Esophagus muscularis mucosa (tissue), 4 donors: ENCODE measurements around the gene FMN2. TPM values are rescaled to one million over a fixed set of nuclear protein-coding genes. Genes with fewer than 3 reads are reported as not detected.
"Not testable (repeated sequence)": the region's sequence is repeated elsewhere in the genome, so short reads cannot be mapped to it uniquely, and the experiment has no call there.

Experiments used
- DNase-seq: peaks from one replicate; pipeline ENCODE4 v3.0.0-alpha.2; 2017; ENCODE audit errors: extremely low spot score
- H3K27ac ChIP-seq, 4 donors: fragments of 200-600 bp; sonication (generic); replicated peaks in 1 of 4; 1 replicate in 3 of 4; 2 replicates in 1 of 4; pipeline ENCODE4 v1.5.1; 2016 to 2019; ENCODE audit warnings: mild to moderate bottlenecking in 1 of 4
- H3K27me3 ChIP-seq, 4 donors: fragments of 200-600 bp; sonication (generic); one replicate each; pipeline versions ENCODE4 v1.5.1 to v1.6.0; 2016 to 2019
- H3K36me3 ChIP-seq, 4 donors: fragments of 200-600 bp; sonication (generic); one replicate each; pipeline ENCODE4 v1.5.1; 2016 to 2019
- H3K4me1 ChIP-seq, 4 donors: fragments of 200-600 bp; sonication (generic); one replicate each; pipeline ENCODE4 v1.5.1; 2016 to 2019
- H3K4me3 ChIP-seq, 4 donors: fragments of 200-600 bp; sonication (generic); 1 replicate in 2 of 4; 2 replicates in 2 of 4; pipeline ENCODE4 v1.5.1; 2016 to 2019; ENCODE audit warnings: mild to moderate bottlenecking in 4 of 4, moderate library complexity in 1 of 4
- H3K9me3 ChIP-seq, 4 donors: fragments of 200-600 bp; sonication (generic); 1 replicate in 3 of 4; 2 replicates in 1 of 4; pipeline ENCODE4 v1.5.1; 2016 to 2019
- EP300 ChIP-seq: sonication (generic); formaldehyde crosslinking; IDR thresholded peaks from one replicate; pipeline ENCODE4 v1.6.1; 2017; ENCODE audit warnings: antibody characterized with exemption
- POLR2A ChIP-seq: fragments of 450-650 bp; IDR thresholded peaks from one replicate; pipeline ENCODE4 v1.6.1; 2017; ENCODE audit warnings: antibody characterized with exemption, moderate library complexity, mild to moderate bottlenecking, low read depth
- POLR2AphosphoS5 ChIP-seq, 2 donors: sonication (generic); formaldehyde crosslinking; IDR thresholded peaks; one replicate each; pipeline ENCODE4 v1.6.1; 2017; ENCODE audit warnings: antibody characterized with exemption in 2 of 2
- WGBS: methylation state at CpG from one replicate; pipeline ENCODE4 v1.1.5; 2018; 5-methylcytosine and 5-hydroxymethylcytosine counted together
- intact Hi-C: fragments of 100-400 bp; cut with DNase I; formaldehyde crosslinking; loops from one replicate; pipeline ENCODE4 v1.15.1; 2023
- total RNA-seq, 4 donors: library from RNA; depleted of rRNA; stranded (reverse); fragments of >200 nt; gene quantifications; one replicate each; pipeline versions ENCODE4 v1.1.0 to v1.2.1, GENCODE V29; 2016
- TF ChIP-seq, protein P1 (sequence below), 3 experiments: fragments of 200-600 bp in 2 of 3; fragments of 450-650 bp in 1 of 3; sonication (generic) in 2 of 3; IDR thresholded peaks; one replicate each; pipeline ENCODE4 v1.5.1; 2017 to 2019; ENCODE audit warnings: antibody characterized with exemption in 3 of 3, mild to moderate bottlenecking in 2 of 3, moderate library complexity in 1 of 3

FMN2 gene
- total RNA-seq, 4 donors from 2014 or later, result 0.32 to 2.5 (median 1.4) TPM

DNA sequence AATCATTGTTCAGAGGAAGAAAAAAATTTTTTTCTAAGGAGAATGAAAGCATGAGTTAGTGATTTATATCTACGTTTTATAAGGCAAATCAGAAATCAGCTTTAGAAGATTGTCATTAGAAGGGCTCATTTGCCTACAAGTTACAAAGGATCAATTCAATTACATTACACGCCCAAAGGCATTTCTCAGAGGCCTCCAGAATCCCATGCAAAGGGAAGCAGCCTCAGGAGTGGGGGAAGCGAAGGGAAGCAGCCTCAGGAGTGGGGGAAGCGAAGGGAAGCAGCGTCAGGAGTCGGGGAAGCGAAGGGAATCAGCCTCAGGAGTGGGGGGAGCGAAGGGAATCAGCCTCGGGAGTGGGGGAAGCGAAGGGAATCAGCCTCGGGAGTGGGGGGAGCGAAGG is 314.1 kb downstream of the FMN2 start:
- Histone ChIP-seq H3K4me3 (no peak overlapping the region), H3K36me3 (no peaks in the 10 kb centered on the region), H3K9me3 (no peaks in the 10 kb centered on the region), H3K4me1 (peaks cover 0 to 28% (median 20%) of the 10 kb centered on the region in 4 donors), H3K27me3 (no peaks in the 10 kb centered on the region), H3K27ac (no peak overlapping the region)
- intact Hi-C loops, result no loop called here
- DNase-seq, result no peak
- WGBS, result 89% methylated on average over 12 of the region's 12 CpGs
- no peak for TF ChIP-seq POLR2AphosphoS5 (IDR thresholded peaks at IDR 0.05)

DNA sequence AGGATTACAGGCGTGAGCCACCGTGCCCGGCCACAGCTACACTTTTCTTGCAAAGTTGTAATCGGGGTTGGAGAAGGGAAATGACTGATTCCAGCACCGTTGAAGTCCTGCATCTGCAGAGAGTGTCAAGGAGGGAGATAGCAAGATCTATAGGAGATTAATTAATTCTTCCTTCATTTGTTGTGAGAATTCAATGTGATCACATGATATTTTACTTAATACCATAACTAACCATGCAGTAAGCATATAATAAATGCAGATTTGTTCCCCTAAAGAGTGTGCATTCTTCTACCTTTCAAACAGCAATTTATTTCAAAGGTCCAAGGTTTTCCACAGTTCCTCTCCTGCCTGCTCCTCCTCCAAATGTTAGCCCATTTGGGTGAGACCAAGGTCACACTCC is 315.7 kb downstream of the FMN2 start:
- no peaks in the 10 kb centered on the region for H3K27me3 ChIP-seq
- intact Hi-C loops, result no loop called here
- no peaks in the 10 kb centered on the region for H3K36me3 ChIP-seq
- no peak overlapping the region for H3K27ac ChIP-seq
- 95% methylated on average over 4 of the region's 5 CpGs for WGBS
- no peak overlapping the region for H3K4me3 ChIP-seq
- H3K4me1 ChIP-seq, result peaks cover 0 to 22% (median 18%) of the 10 kb centered on the region in 4 donors
- TF ChIP-seq, protein P1, sequence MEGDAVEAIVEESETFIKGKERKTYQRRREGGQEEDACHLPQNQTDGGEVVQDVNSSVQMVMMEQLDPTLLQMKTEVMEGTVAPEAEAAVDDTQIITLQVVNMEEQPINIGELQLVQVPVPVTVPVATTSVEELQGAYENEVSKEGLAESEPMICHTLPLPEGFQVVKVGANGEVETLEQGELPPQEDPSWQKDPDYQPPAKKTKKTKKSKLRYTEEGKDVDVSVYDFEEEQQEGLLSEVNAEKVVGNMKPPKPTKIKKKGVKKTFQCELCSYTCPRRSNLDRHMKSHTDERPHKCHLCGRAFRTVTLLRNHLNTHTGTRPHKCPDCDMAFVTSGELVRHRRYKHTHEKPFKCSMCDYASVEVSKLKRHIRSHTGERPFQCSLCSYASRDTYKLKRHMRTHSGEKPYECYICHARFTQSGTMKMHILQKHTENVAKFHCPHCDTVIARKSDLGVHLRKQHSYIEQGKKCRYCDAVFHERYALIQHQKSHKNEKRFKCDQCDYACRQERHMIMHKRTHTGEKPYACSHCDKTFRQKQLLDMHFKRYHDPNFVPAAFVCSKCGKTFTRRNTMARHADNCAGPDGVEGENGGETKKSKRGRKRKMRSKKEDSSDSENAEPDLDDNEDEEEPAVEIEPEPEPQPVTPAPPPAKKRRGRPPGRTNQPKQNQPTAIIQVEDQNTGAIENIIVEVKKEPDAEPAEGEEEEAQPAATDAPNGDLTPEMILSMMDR (IDR thresholded peaks at IDR 0.05), result no peak
- TF ChIP-seq POLR2AphosphoS5 (IDR thresholded peaks at IDR 0.05), result no peak
- TF ChIP-seq POLR2A, result no peak
- TF ChIP-seq EP300, result no peak
- no peak for DNase-seq
- no peaks in the 10 kb centered on the region for H3K9me3 ChIP-seq

DNA sequence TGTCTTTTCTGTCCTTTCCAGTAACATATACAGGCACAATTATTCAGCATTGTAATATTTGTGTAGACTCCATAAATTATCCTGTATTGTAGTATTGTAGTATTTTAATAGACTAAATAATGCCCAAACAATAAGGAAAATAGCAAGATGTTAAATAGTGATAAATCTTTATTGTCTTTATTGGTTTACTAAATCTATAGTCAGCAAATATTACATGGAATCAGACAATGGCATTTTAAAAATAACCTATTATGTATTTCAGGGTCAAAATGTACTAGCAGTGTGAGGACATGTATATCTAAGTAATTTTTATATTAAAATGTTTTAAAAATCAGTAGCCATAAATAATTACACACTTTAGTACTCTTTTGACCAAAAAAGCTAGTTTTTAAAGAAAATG is 317.9 kb downstream of the FMN2 start:
- TF ChIP-seq POLR2AphosphoS5 (IDR thresholded peaks at IDR 0.05) (no peak), POLR2A (no peak), EP300 (no peak)
- TF ChIP-seq, protein P1 (IDR thresholded peaks at IDR 0.05), result no peak

DNA sequence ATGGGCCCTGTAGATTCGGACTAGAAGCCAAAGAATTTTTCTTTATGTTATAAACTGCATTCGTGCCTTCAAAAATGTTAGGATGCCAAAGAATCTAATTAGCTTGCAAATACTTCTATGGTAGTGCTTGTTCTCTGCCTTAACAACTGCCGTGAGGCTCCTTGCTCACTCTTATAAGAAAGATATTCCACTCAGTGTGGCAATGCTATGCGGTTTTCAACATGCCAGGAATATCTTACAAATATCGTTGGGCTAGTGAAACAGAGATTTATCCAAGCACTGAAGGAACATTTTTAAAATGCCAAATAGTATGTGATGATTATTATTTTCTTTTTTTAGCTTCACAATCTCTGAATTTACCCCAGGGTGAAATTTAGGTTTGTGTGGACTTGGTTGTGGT is 322.0 kb downstream of the FMN2 start:
- WGBS, result 79% methylated on average over 5 of the region's 5 CpGs
- H3K9me3 ChIP-seq, result no peaks in the 10 kb centered on the region
- intact Hi-C loops, result no loop called here
- no peaks in the 10 kb centered on the region for H3K4me1 ChIP-seq
- H3K27me3 ChIP-seq, result no peaks in the 10 kb centered on the region
- H3K36me3 ChIP-seq, result no peaks in the 10 kb centered on the region
- DNase-seq, result no peak
- H3K4me3 ChIP-seq, result no peak overlapping the region
- H3K27ac ChIP-seq, result no peak overlapping the region
- TF ChIP-seq POLR2AphosphoS5 (IDR thresholded peaks at IDR 0.05), result no peak
- TF ChIP-seq, protein P1 (IDR thresholded peaks at IDR 0.05), result no peak
- TF ChIP-seq EP300, result no peak
- no peak for TF ChIP-seq POLR2A

More for the DNA sequence above, 317.9 kb downstream of the FMN2 start:
- no peak overlapping the region for H3K4me3 ChIP-seq
- no peaks in the 10 kb centered on the region for H3K27me3 ChIP-seq
- H3K36me3 ChIP-seq, result no peaks in the 10 kb centered on the region
- no peak for DNase-seq
- no peak overlapping the region for H3K27ac ChIP-seq
- peaks cover 0 to 7% (median 5%) of the 10 kb centered on the region in 4 donors for H3K4me1 ChIP-seq
- intact Hi-C loops, result no loop called here
- no peaks in the 10 kb centered on the region for H3K9me3 ChIP-seq

DNA sequence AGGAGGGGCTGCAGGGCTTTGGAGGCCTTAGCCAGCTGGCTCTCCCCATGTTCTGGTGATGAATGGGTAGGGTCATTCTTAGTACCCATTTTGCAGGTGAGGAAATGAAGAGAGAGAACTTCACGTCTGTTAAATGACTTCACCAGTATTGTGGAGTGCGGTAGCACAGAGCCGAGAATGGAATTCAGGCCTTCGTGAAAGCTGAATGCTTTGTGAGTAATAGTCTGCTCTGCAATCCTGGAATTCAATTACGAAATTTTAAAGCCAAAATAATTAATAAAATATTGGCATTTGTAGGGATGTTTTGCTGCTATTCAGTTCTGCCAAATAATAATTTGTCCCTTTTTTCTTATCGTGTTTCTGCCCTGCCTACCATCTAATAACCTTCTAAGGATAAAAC is 322.6 kb downstream of the FMN2 start:
- no peaks in the 10 kb centered on the region for H3K36me3 ChIP-seq
- 92% methylated on average over 6 of the region's 6 CpGs for WGBS
- no peak overlapping the region for H3K4me3 ChIP-seq
- H3K9me3 ChIP-seq, result no peaks in the 10 kb centered on the region
- TF ChIP-seq EP300 (no peak), POLR2A (no peak), POLR2AphosphoS5 (IDR thresholded peaks at IDR 0.05) (no peak)
- TF ChIP-seq, protein P1 (IDR thresholded peaks at IDR 0.05), result no peak
- intact Hi-C loops, result no loop called here
- H3K27ac ChIP-seq, result no peak overlapping the region
- H3K4me1 ChIP-seq, result no peaks in the 10 kb centered on the region
- H3K27me3 ChIP-seq, result no peaks in the 10 kb centered on the region
- DNase-seq, result no peak

DNA sequence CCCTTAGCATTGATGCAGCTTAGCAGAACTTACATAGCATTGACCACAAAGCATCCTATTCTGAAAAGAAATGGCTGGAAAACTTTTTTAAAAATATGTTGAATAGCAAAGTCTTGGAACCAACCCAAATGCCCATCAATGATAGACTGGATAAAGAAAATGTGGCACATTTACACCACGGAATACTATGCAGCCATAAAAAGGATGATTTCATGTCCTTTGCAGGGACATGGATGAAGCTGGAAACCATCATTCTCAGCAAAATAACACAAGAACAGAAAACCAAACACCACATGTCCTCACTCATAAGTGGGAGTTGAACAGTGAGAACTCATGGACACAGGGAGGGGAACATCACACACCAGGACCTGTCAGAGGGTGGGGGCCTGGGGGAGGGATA is 323.3 kb downstream of the FMN2 start:
- H3K27ac ChIP-seq, H3K36me3 ChIP-seq, intact Hi-C loops, H3K4me3 ChIP-seq, H3K4me1 ChIP-seq, H3K27me3 ChIP-seq, H3K9me3 ChIP-seq, DNase-seq: not testable (repeated sequence)
- WGBS, result 96% methylated on average over 1 of the region's 1 CpG
